Stimulated activated naive CD8-positive, alpha-beta T cell treated with anti-CD3 and anti-CD28 coated beads, Interleukin-15, Interleukin-2, amounts not matched to agents 100 U/mL and 50 U/mL, for 24 hours (primary cell): ENCODE measurements around the gene CLIC4.
"Not testable (repeated sequence)": the region's sequence is repeated elsewhere in the genome, so short reads cannot be mapped to it uniquely, and the experiment has no call there.

ENCODE experiments used
- ATAC-seq: fragments of 150-1000 bp; cut with Tn5 transposase; one replicate; pipeline ENCODE4 v1.10.0; 2021
- DNase-seq: peaks from one replicate; pipeline ENCODE4 v3.0.0; 2021

The CLIC4 gene

GRCh38 chr1:24875991-24876506 is 130.8 kb downstream of the CLIC4 start:
- DNase-seq (peak; percentile 0), ATAC-seq (no peak)

GRCh38 chr1:24878045-24878444 is 132.8 kb downstream of the CLIC4 start:
- ATAC-seq (no peak), DNase-seq (peak; percentile 2)

GRCh38 chr1:24878775-24879742 is 133.8 kb downstream of the CLIC4 start:
- DNase-seq (peak; percentile 1), ATAC-seq (no peak)

GRCh38 chr1:24881034-24881433 is 135.8 kb downstream of the CLIC4 start:
- ATAC-seq, result no peak
- no peak for DNase-seq

GRCh38 chr1:24884751-24885150 is 139.5 kb downstream of the CLIC4 start:
- no peak for ATAC-seq
- DNase-seq, result no peak

GRCh38 chr1:24886241-24886640 is 141.0 kb downstream of the CLIC4 start:
- ATAC-seq (no peak), DNase-seq (no peak)

GRCh38 chr1:24888061-24888970 is 143.1 kb downstream of the CLIC4 start:
- ATAC-seq (no peak), DNase-seq (peak; percentile 3)

GRCh38 chr1:24888971-24889676 is 143.9 kb downstream of the CLIC4 start:
- ATAC-seq (no peak), DNase-seq (peak; percentile 1)

GRCh38 chr1:24890887-24891286 is 145.6 kb downstream of the CLIC4 start:
- no peak for DNase-seq
- no peak for ATAC-seq

- ATAC-seq, DNase-seq: not testable (repeated sequence)
Measured at GRCh38 chr1:24891367-24891766, 146.1 kb downstream of the CLIC4 start.

- ATAC-seq, result no peak
- peak; percentile 2 for DNase-seq
Measured at GRCh38 chr1:24892188-24893153, 147.2 kb downstream of the CLIC4 start.

- DNase-seq (peak; percentile 1), ATAC-seq (no peak)
Measured at GRCh38 chr1:24893431-24893830, 148.2 kb downstream of the CLIC4 start.
